ENCODE results near the gene NEK4. TPM values are rescaled to one million over a fixed set of nuclear protein-coding genes. Genes with fewer than 3 reads are reported as not detected.

The NEK4 gene
- total RNA-seq, 1 experiment from 2014 or later = 22.9 TPM

DNA sequence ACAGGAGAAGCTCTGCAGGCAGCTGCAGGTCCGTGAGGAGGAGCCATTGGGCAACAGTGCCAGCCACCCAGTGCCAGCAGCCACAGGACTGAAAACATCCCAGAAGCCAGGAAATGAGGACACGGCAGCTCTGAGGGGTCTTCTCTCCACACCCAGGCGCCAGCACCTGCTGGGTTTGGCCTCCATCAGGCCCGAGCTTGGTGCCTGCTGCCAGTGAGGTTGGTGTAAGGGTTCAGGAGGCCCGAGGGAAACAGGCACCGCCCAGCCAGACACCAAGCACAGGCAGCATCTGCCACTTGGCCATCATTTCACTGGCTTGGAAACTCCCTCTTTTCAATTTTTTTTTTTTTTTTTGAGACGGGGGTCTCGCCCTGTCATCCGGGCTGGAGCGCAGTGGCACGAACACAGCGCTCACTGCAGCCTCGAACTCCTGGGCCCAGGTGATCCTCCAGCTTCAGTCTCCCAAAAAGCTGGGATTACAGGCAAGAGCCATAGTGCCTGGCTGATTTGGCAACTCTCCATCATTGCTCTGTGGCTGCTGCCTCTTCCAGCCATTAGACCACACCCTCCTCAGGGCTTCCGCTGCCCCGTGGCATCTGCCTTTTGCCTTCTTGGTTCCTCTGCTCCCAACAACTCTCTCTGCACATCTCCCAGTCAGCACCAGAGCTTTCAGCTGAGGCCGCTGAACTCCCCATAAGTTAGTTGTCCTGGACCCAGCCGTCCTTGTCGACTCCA, 22.4 kb upstream of the NEK4 start:
- peak; percentile 37 for DNase-seq (ENCODE audit: low read depth)

DNA sequence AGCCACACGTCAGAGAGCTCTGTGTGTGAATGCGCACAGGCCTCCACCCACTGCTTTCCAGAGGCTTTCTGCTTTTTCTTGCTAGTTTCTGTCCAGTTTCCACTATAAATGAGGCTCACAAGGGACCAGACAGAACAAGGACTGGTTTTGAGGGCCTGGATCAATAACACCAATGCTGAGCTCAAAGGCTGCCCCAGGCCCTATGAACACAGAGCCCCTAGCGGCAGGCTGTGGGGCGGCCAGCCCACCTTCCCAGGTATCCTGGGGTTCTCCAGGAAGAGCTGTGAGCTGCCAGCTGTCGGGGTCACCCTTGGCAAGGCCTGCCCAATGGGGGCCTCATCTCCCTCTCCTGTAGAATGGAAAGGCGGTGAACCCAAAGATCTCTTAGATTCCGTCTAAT, 21.7 kb upstream of the NEK4 start:
- DNase-seq (ENCODE audit: low read depth) = no peak

DNA sequence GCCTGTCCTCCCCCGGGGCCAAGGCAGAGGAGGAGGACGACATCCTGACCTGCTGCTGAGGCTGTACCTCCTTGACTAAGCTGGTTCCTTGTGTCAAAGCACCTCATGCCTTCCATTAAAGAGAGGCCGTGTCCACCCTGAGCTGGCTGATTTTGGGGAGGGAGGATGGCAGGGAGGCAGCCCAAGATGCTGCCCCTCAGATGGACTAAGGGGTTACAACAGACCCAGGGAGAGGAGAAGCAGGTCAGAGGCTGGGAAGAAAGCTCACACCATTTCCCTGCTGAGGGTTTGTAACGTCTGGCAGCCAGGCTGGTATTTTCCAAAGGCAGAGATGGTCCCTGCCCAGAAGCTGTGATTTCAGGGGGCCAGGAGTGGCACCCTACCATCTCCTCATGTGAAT, 21.2 kb upstream of the NEK4 start:
- DNase-seq (ENCODE audit: low read depth) = no peak

DNA sequence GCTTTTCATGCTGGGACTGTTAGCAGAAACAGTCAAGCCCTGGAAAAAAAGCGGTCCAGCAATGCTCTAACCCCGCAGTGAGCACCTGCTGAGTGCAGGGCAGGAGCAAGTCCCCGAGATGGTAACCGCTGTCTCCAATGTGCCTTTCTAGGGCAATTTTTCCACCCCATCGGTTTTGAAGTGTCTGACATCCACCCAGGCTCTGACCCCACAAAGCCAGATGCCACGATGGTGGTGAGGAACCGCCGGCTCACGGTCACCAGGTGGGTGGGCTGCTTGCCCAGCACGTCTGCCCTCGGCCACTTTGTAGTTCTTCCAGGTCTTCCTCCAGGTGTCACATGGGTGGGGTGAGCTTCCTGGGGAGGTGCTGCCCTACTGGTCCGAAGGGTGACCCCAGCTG, 20.6 kb upstream of the NEK4 start:
- DNase-seq (ENCODE audit: low read depth) = no peak

- DNase-seq (ENCODE audit: low read depth) = no peak
Measured at GRCh38 chr3:52790741-52791140, 20.0 kb upstream of the NEK4 start.

DNA sequence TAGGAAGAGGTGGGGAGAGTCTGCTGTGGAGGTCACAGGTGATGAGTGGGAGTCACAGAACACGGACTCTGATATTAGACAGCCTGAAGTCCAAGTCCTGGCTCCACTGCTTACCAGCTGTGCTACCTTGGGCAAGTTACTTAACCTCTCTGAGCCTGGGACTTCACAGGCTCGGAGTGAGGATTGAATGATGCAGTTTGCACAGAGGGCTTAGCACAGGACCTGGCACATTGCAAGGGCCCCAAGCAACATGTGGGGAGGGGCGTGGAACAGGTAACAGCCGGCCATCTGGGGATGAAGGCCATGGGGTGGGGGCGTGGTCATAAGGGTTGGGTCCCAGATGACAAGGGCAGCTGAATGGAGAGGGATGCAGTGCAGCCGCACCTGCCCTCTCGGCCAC, 19.6 kb upstream of the NEK4 start:
- no peak for DNase-seq (ENCODE audit: low read depth)

GRCh38 chr3:52789746-52790040, 19.0 kb upstream of the NEK4 start:
- DNase-seq (ENCODE audit: low read depth) = no peak

DNA sequence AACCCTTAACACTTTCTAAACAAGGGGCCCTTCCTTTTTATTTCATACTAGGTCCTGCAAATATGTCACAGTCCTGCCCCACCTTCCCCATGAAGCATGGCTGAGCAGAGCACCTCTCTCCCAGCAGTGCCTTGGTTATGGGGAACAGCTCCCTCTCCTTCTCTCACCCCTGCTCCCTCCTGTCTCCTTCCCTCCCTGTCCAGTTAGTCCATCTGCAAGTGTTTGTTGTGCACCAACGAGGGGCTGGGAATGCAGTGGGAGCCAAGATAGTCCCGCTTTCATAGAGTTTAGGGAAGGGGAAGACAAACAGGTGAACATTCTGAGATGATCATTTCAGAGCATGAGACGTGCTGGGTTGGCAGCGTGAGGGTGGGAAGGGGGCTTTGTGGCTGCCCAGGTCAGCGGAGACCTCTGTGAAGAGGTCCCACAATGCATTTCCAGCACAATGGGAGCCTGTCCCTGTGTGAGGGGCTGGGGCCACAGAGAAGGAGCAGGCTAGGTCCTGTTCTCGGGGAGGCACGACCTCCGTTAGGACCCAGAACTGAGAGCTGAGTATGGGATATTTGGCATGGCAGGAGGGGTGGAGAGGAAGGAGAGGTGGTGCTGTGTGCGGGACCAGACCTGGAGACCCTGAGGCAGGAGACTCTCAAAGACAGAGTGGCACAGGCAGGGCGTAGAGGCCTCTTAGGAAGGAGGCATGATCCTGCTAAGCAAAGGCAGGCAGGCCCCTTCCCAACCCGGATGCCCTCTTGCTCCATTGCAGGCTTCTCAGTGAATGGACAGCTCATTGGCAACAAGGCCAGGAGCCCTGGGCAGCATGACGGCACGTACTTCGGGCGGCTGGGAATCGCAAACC, 18.4 kb upstream of the NEK4 start:
- no peak for DNase-seq (ENCODE audit: low read depth)

GRCh38 chr3:52787672-52788625, 17.2 kb upstream of the NEK4 start:
- no peak for DNase-seq (ENCODE audit: low read depth)

- no peak for DNase-seq (ENCODE audit: low read depth)
Measured at GRCh38 chr3:52787246-52787645, 16.5 kb upstream of the NEK4 start.

DNA sequence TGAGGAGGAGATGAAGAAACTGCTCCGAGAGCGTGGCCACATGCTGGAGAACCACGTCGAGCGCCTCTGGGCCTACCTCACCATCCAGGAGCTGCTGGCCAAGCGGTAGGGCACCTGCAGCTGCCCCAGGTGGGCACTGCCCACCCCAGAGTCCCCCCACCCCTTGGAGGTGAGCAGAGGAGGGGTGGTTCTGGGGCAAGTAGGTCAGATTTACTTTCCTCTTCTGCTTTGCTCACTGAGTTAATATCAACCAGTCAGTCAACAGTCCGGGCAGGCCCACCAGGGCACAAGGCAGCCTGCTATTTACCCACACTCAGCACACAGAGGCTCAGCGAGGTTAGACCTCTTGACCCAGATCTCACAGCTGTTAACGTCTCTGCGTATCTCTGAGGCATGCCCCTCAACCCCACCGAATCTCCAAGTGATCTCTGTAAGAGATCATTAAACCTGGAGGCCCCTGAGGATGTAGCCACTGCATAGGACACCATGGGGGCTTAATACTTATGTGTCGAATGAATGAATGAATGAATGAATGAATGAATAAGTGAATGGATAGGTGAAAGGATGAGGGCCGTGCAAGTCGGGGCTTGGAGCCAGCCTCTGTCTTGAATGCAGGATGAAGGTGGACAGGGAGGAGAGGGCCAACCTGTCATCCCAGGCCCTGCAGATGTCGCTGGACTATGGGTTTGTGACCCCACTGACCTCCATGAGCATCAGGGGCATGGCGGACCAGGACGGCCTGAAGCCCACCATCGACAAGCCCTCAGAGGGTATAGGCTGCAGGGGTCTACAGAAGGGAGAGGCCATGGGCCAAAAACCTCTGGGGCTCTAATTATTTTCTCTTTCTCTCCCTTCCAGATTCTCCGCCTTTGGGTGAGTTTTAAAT, 15.8 kb upstream of the NEK4 start:
- DNase-seq (ENCODE audit: low read depth) = no peak

DNA sequence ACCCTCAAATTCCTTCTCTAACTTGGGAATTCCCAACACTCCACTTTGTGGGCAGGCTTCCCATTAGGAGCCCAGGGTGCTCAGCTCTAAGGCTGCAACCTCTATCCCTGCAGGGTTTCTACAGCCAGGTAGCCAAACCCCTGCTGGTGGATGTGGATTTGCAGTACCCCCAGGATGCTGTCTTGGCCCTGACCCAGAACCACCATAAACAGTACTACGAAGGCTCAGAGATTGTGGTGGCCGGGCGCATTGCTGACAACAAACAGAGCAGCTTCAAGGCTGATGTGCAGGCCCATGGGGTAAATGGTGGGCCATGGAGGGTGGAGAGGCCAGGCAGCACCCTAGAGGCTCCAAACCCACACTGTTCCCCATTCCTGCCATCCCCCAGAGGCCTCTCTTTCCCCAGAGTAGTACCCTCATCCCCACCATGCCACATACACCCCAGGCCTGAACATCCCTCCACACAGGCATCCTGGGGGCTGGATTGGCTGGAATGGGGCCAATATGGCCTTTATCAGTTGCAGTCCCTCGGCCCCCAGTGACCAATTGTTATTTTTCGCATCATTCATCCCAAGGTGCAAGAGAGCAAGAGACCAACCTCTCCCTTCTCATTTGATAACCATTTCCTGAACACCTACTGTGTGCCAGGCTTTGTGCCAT, 14.3 kb upstream of the NEK4 start:
- no peak for DNase-seq (ENCODE audit: low read depth)

GRCh38 chr3:52784021-52784621, 13.4 kb upstream of the NEK4 start:
- DNase-seq (ENCODE audit: low read depth) = no peak

GRCh38 chr3:52783211-52783555, 12.4 kb upstream of the NEK4 start:
- DNase-seq (ENCODE audit: low read depth) = no peak

GRCh38 chr3:52782412-52783210, 11.9 kb upstream of the NEK4 start:
- no peak for DNase-seq (ENCODE audit: low read depth)

DNA sequence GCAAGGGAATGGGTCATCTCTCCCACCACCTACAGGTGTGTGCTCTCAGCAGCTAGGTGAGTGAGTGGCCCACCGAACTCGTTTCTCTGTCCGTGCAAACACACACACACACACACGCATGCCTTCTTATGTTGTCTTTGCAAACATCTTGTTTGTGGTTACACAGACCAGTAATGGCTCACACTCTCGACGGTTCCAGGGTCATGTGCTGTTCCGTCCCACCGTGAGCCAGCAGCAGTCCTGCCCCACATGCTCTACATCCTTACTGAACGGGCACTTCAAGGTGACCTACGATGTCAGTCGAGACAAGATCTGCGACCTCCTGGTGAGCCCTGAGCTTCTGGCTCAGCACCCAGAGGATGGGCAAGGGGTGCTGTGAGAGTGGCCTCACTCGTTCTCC, 11.0 kb upstream of the NEK4 start:
- no peak for DNase-seq (ENCODE audit: low read depth)

DNA sequence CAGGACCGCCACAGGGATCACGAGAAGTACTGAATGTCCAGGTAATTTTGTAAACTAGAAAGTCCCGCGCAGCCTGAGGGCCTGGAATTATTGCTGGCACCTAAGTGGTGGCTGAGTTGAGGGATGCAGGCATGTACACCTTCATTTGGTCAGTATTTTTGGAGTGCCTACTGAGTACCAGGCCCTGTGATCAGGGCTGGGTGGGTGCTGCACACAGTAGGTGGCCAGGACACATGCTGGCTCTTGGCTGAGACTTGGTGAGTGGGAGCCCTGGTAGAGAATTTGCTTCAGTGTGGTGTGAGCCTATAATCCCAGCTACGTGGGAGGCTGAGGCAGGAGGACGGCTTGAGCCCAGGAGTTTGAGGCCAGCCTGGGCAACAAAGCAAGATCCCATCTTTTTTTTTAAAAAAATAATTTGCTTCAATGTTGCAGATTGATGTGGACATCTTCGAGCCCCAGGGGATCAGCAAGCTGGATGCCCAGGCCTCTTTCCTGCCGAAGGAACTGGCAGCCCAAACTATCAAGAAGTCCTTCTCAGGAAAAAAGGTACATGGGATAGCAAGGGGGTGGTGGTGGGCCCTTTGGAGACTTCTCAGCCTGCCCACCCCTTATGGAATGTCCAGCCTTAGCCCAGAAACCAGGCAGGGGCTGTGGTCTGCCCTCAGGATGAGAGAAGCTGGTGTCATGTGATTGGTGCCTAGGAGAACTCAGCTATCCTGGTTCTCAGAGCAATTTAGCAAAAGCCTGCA, 9.3 kb upstream of the NEK4 start:
- no peak for DNase-seq (ENCODE audit: low read depth)

- no peak for DNase-seq (ENCODE audit: low read depth)
Measured at GRCh38 chr3:52779011-52779836, 8.5 kb upstream of the NEK4 start.
